Gastroesophageal sphincter (tissue), 3 donors: ENCODE measurements around the gene SERTAD1.

ENCODE experiments used
- CTCF ChIP-seq, 4 experiments: fragments of 200-600 bp in 2 of 4; fragments of 450-650 bp in 2 of 4; sonication (generic) in 1 of 4; IDR thresholded peaks; one replicate each; pipeline ENCODE4 v1.5.1; 2017 to 2019; ENCODE audit warnings: antibody characterized with exemption in 4 of 4, mild to moderate bottlenecking in 2 of 4, moderate library complexity in 2 of 4
- EP300 ChIP-seq: sonication (generic); formaldehyde crosslinking; IDR thresholded peaks from one replicate; pipeline ENCODE4 v1.6.1; 2017; ENCODE audit warnings: antibody characterized with exemption, mild to moderate bottlenecking
- POLR2AphosphoS5 ChIP-seq: sonication (generic); formaldehyde crosslinking; IDR thresholded peaks from one replicate; pipeline ENCODE4 v1.6.1; 2017; ENCODE audit warnings: antibody characterized with exemption

- TF ChIP-seq CTCF (IDR thresholded peaks at IDR 0.05) (no peak), POLR2AphosphoS5 (no peak), EP300 (no peak)
These were observed 51.7 kb downstream of the SERTAD1 start for GRCh38 chr19:40374084-40374483.
